Measurements from ENCODE around the gene OR1F1. TPM values are rescaled to one million over a fixed set of nuclear protein-coding genes. Genes with fewer than 3 reads are reported as not detected.

OR1F1 gene
- total and polyA plus RNA-seq, 2 of the 8 experiments (the other 6 are each of a cell fraction or from before 2014, with no cell fraction given), result 0.52 to 1.2 TPM

DNA sequence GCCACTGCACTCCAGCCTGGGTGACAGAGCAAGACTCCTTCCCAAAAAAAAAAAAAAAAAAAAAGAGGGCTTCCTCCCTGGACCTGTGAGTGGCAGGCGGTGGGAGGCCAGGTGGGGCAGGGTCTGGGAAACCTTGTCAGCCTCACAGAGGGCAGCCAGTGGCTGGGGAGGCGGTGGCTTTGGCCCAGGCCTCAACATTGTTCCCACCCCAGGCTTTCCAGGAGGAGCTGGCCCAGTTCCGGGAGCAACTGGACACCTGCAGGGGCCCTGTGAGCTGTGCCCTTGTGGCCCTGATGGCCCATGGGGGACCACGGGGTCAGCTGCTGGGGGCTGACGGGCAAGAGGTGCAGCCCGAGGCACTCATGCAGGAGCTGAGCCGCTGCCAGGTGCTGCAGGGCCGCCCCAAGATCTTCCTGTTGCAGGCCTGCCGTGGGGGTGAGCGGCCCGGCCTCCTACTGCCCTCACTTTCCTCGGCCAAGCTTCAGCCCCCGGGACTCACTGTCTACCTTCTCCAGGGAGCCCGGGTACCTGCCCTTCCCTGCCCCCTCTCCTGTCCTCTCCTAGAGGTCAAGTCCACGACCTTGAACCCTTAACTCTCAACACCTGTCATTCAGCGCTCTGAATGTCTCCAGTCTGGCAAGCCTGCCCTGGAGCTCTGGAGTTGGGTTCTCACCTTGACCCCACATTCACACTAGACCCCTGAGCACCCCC, 40.8 kb upstream of the OR1F1 start:
- H2BK12ac ChIP-seq (ENCODE audit: low read depth, low read length), result no peak overlapping the region
- H3K9me3 ChIP-seq (ENCODE audit: insufficient read depth in 2 of 2, low read depth in 1 of 2, low read length in 1 of 2), result no peaks in the 10 kb centered on the region
- H3K27me3 ChIP-seq (replicated peaks in 1 of 4; ENCODE audit: control insufficient read depth in 3 of 4, extremely low read depth in 1 of 4, insufficient read depth in 3 of 4, low read length in 3 of 4), result peaks cover 0 to 18% (median 12%) of the 10 kb centered on the region in 4 experiments; a peak in 5 of 7 replicates
- H2BK20ac ChIP-seq (ENCODE audit: low read length), result no peak overlapping the region
- H2BK5ac ChIP-seq (ENCODE audit: low read depth, low read length), result no peak overlapping the region
- H3K23ac ChIP-seq (ENCODE audit: insufficient read length), result no peak overlapping the region
- H3K4me3 ChIP-seq (ENCODE audit: extremely low read depth in 1 of 4, insufficient read depth in 2 of 4, low read depth in 3 of 4, low read length in 4 of 4), result no peak overlapping the region
- H3K56ac ChIP-seq (replicated peaks; ENCODE audit: insufficient read length, low read depth, low read length), result no peak overlapping the region
- peaks cover 0 to 2% of the 10 kb centered on the region in 2 experiments for H4K20me1 ChIP-seq (replicated peaks in 1 of 2; ENCODE audit: control insufficient read depth in 1 of 2, insufficient read depth in 2 of 2, low read length in 2 of 2)
- H3K23me2 ChIP-seq (ENCODE audit: low read depth, low read length), result peaks cover 10% of the 10 kb centered on the region; the same call in 1 of the 2 replicates
- no peak overlapping the region for H3K9ac ChIP-seq (replicated peaks in 1 of 4; ENCODE audit: extremely low read depth in 1 of 4, low read depth in 3 of 4, low read length in 3 of 4)
- CTCF ChIA-PET (ENCODE audit: partially characterized antibody), result interaction anchor here (1.1 to 10.9 kb wide), 7 partner anchors 16 to 115 kb away, joined by 3 to 174 read pairs (median 7); partner anchors contain the start of genes ZNF205 and ZNF213
- no peak overlapping the region for H3K4me2 ChIP-seq (ENCODE audit: insufficient read depth in 1 of 2, low read depth in 2 of 2, low read length in 2 of 2)
- FAIRE-seq (no peak), DNase-seq (ENCODE audit: low read depth in 1 of 2, low spot score in 2 of 2) (no peak)
- POLR2A ChIA-PET (ENCODE audit: partially characterized antibody), result interaction anchor here (0.9 to 8.6 kb wide), 10 partner anchors 9 to 127 kb away, joined by 3 to 69 read pairs (median 5); partner anchors contain the start of genes TNFRSF12A, ZNF213 and ZSCAN10
- no peak overlapping the region for H2BK15ac ChIP-seq (ENCODE audit: low read length)
- H2AFZ ChIP-seq (ENCODE audit: low read length), result no peak overlapping the region
- no peak overlapping the region for H3K14ac ChIP-seq (ENCODE audit: insufficient read length)
- H2AK5ac ChIP-seq (ENCODE audit: low read depth, low read length), result no peak overlapping the region
- no peak overlapping the region for H4K8ac ChIP-seq (ENCODE audit: extremely low read depth, insufficient read depth, low read length)
- H3K4me1 ChIP-seq (replicated peaks in 1 of 4; ENCODE audit: control insufficient read depth in 3 of 4, insufficient read depth in 4 of 4, low read length in 3 of 4), result peaks cover 0 to 5% (median 3%) of the 10 kb centered on the region in 4 experiments; a peak in 4 of 7 replicates
- no peak overlapping the region for H3K18ac ChIP-seq (ENCODE audit: extremely low read depth, low read length)
- H2BK120ac ChIP-seq (replicated peaks; ENCODE audit: low read depth, low read length), result no peak overlapping the region
- 91% methylated on average over 16 of the region's 16 CpGs; no CpG with 5 or more reads in 1 of the 2 experiments for WGBS, 2 experiments (ENCODE audit: extremely low coverage in 1 of 2, insufficient coverage in 1 of 2, insufficient read length in 1 of 2, insufficient replicate concordance in 2 of 2, low coverage in 1 of 2, low lambda C conversion rate in 2 of 2, missing lambda C conversion rate in 1 of 2)
- H3K27ac ChIP-seq (ENCODE audit: low read depth, low read length), result no peak overlapping the region
- no peak overlapping the region for H4K5ac ChIP-seq (ENCODE audit: insufficient read length, low read depth, low read length)
- H3K4ac ChIP-seq (replicated peaks; ENCODE audit: insufficient read length, low read depth, low read length), result no peak overlapping the region
- no peak overlapping the region for H4K91ac ChIP-seq (replicated peaks; ENCODE audit: insufficient read length, low read length)
- no peaks in the 10 kb centered on the region for H3K36me3 ChIP-seq (ENCODE audit: control insufficient read depth in 2 of 4, insufficient read depth in 4 of 4, low read length in 3 of 4)
- H3K79me2 ChIP-seq (ENCODE audit: control insufficient read depth in 1 of 2, insufficient read depth in 2 of 2, low read length in 2 of 2), result no peaks in the 10 kb centered on the region
- no peaks in the 10 kb centered on the region for H3K79me1 ChIP-seq (ENCODE audit: low read depth, low read length)
- TF ChIP-seq RFX5 (IDR thresholded peaks at IDR 0.05; ENCODE audit: borderline replicate concordance, low read depth, low read length) (no peak), SUZ12 (IDR thresholded peaks at IDR 0.05; ENCODE audit: low read length) (no peak), BRCA1 (IDR thresholded peaks at IDR 0.05; ENCODE audit: low read depth, low read length) (no peak), SAP30 (IDR thresholded peaks at IDR 0.05; ENCODE audit: insufficient read depth, insufficient replicate concordance, low read length) (no peak), BACH1 (IDR thresholded peaks at IDR 0.05; ENCODE audit: low read length) (no peak)
- TF ChIP-seq, protein P1, sequence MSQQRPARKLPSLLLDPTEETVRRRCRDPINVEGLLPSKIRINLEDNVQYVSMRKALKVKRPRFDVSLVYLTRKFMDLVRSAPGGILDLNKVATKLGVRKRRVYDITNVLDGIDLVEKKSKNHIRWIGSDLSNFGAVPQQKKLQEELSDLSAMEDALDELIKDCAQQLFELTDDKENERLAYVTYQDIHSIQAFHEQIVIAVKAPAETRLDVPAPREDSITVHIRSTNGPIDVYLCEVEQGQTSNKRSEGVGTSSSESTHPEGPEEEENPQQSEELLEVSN (IDR thresholded peaks at IDR 0.05), result no peak
- TF ChIP-seq, protein P2, sequence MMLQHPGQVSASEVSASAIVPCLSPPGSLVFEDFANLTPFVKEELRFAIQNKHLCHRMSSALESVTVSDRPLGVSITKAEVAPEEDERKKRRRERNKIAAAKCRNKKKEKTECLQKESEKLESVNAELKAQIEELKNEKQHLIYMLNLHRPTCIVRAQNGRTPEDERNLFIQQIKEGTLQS (IDR thresholded peaks at IDR 0.05; ENCODE audit: insufficient read depth, low read depth, low read length), result no peak
